NCI-H1694 treated with DMSO at 0.1 percent for 48 hours (cell line): ENCODE results near the gene AHNAK2.

Experiments
- DNase-seq: peaks from one replicate; lab custom pipeline; 2025; lab: John Stamatoyannopoulos, UW

Gene AHNAK2

GRCh38 chr14:105012171-105012985, 34.2 kb upstream of the AHNAK2 start:
- DNase-seq: no peak

GRCh38 chr14:105011312-105011990, 33.3 kb upstream of the AHNAK2 start:
- no peak for DNase-seq

- no peak for DNase-seq
These were observed 32.7 kb upstream of the AHNAK2 start for GRCh38 chr14:105010891-105011291.

- DNase-seq: no peak
These were observed 31.9 kb upstream of the AHNAK2 start for GRCh38 chr14:105010106-105010505.

GRCh38 chr14:105007593-105008264, 29.6 kb upstream of the AHNAK2 start:
- no peak for DNase-seq

- DNase-seq: no peak
These were observed 28.8 kb upstream of the AHNAK2 start for GRCh38 chr14:105006831-105007592.

GRCh38 chr14:105005929-105006830, 28.0 kb upstream of the AHNAK2 start:
- no peak for DNase-seq

GRCh38 chr14:105005329-105005928, 27.3 kb upstream of the AHNAK2 start:
- DNase-seq: no peak

GRCh38 chr14:104999361-104999760, 21.2 kb upstream of the AHNAK2 start:
- DNase-seq: peak; percentile 97

- peak; percentile 98 for DNase-seq
These were observed 20.6 kb upstream of the AHNAK2 start for GRCh38 chr14:104998801-104999200.

- DNase-seq: no peak
These were observed 18.3 kb upstream of the AHNAK2 start for GRCh38 chr14:104996483-104996882.

GRCh38 chr14:104996032-104996431, 17.9 kb upstream of the AHNAK2 start:
- no peak for DNase-seq

- no peak for DNase-seq
These were observed 16.8 kb upstream of the AHNAK2 start for GRCh38 chr14:104994978-104995377.

- DNase-seq: peak; percentile 86
These were observed 15.8 kb upstream of the AHNAK2 start for GRCh38 chr14:104993808-104994591.

- peak; percentile 87 for DNase-seq
These were observed 15.1 kb upstream of the AHNAK2 start for GRCh38 chr14:104993306-104993705.

GRCh38 chr14:104992501-104992900, 14.3 kb upstream of the AHNAK2 start:
- DNase-seq: no peak

GRCh38 chr14:104991896-104992230, 13.7 kb upstream of the AHNAK2 start:
- DNase-seq: no peak

- no peak for DNase-seq
These were observed 11.8 kb upstream of the AHNAK2 start for GRCh38 chr14:104989951-104990303.

- no peak for DNase-seq
These were observed 11.2 kb upstream of the AHNAK2 start for GRCh38 chr14:104989236-104989950.
